GM10266 (cell line): ENCODE data around the gene OR5AC2.

ENCODE experiments used
- DNase-seq: peaks from one replicate; pipeline ENCODE4 v3.0.0; 2012; ENCODE audit errors: extremely low spot score
- TF ChIP-seq, protein P1 (sequence below): IDR thresholded peaks from 2 replicates; pipeline ENCODE4 v1.5.1; 2012; ENCODE audit warnings: mild to moderate bottlenecking, low read depth; ENCODE audit not compliant: control insufficient read depth, insufficient read depth; ENCODE audit errors: missing control alignments

OR5AC2 gene

GRCh38 chr3:98099848-98100247 is 12.9 kb downstream of the OR5AC2 start:
- no peak for DNase-seq
- TF ChIP-seq, protein P1, sequence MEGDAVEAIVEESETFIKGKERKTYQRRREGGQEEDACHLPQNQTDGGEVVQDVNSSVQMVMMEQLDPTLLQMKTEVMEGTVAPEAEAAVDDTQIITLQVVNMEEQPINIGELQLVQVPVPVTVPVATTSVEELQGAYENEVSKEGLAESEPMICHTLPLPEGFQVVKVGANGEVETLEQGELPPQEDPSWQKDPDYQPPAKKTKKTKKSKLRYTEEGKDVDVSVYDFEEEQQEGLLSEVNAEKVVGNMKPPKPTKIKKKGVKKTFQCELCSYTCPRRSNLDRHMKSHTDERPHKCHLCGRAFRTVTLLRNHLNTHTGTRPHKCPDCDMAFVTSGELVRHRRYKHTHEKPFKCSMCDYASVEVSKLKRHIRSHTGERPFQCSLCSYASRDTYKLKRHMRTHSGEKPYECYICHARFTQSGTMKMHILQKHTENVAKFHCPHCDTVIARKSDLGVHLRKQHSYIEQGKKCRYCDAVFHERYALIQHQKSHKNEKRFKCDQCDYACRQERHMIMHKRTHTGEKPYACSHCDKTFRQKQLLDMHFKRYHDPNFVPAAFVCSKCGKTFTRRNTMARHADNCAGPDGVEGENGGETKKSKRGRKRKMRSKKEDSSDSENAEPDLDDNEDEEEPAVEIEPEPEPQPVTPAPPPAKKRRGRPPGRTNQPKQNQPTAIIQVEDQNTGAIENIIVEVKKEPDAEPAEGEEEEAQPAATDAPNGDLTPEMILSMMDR = no peak

- DNase-seq = no peak
- TF ChIP-seq, protein P1 = no peak
Observed at GRCh38 chr3:98108162-98108561, 21.2 kb downstream of the OR5AC2 start.

GRCh38 chr3:98109807-98110549 is 23.0 kb downstream of the OR5AC2 start:
- DNase-seq = no peak
- TF ChIP-seq, protein P1 = no peak

GRCh38 chr3:98110550-98110908 is 23.6 kb downstream of the OR5AC2 start:
- TF ChIP-seq, protein P1 = no peak
- no peak for DNase-seq

DNA sequence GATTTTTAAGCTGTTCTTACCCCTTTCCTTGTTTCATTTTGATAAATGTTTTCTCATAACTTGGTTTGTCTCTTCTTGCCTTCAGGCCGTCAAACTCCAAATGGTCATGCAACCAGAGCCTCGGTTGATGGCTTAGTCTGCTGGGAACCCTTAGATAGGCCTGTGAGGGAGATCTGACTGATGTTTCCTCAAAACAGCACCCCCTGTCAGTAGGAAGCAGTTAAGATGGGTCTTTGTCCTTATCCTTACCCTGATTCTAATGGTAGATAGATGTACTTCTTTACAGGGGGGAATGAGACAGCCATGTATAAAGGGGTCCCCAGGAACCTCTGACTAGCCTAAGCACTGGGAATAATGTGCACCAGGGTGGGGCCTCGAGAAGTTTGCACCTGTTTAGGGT is 27.3 kb downstream of the OR5AC2 start:
- DNase-seq = no peak
- TF ChIP-seq, protein P1 = no peak

GRCh38 chr3:98115717-98116116 is 28.7 kb downstream of the OR5AC2 start:
- TF ChIP-seq, protein P1 = no peak
- DNase-seq = no peak

DNA sequence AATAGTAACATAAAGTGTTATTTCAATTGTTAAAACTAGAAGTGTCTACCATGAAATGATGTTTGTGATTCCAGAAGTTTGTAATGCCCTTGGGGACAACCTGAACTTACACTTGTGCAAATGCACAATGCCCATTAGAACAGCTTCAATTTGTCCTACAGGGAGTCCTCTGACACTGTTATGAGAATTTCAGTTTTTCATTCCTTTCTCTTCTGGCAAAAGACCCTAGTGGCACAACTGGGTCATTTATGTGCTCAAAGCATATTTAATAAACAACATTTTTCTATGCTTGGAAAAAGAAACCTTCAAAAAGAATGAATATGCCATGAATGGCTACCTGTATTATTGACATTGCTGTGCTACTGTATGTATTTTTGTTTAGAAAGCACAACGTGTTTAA is 43.4 kb downstream of the OR5AC2 start, which contains the start of gene OR5H1:
Gene OR5H1, plus strand, starts transcription at position 301 of the 400 bp plus-strand sequence. CDS start 1,977 bp downstream, outside the sequence.
- TF ChIP-seq, protein P1 = no peak
- no peak for DNase-seq
